OCI-LY1 (cell line): ENCODE data around the gene KIZ.

Experiments used
- H2AFZ ChIP-seq: fragments of 200-600 bp; sonication (generic), shearing (Covaris generic); 2 replicates; pipeline ENCODE4 v1.6.0; 2014; ENCODE audit warnings: antibody characterized with exemption, mild to moderate bottlenecking, low read length
- H3F3A ChIP-seq: fragments of 200-600 bp; sonication (generic), shearing (Covaris generic); 2 replicates; pipeline ENCODE4 v1.6.0; 2014; ENCODE audit warnings: mild to moderate bottlenecking, antibody characterized with exemption, low read length, moderate library complexity; ENCODE audit not compliant: insufficient read depth
- H3K27ac ChIP-seq: fragments of 200-600 bp; sonication (generic); 2 replicates; pipeline ENCODE4 v1.5.1; 2014; ENCODE audit warnings: low read length, mixed run types, mild to moderate bottlenecking, low read depth; ENCODE audit not compliant: poor library complexity, severe bottlenecking
- H3K27me3 ChIP-seq: fragments of 200-600 bp; sonication (generic); 2 replicates; pipeline ENCODE4 v1.6.0; 2014; ENCODE audit warnings: antibody characterized with exemption, mild to moderate bottlenecking, low read length, moderate library complexity; ENCODE audit not compliant: insufficient read depth
- H3K36me3 ChIP-seq: fragments of 200-600 bp; sonication (generic); 2 replicates; pipeline ENCODE4 v1.6.1; 2014; ENCODE audit warnings: mild to moderate bottlenecking, antibody characterized with exemption, low read length, moderate library complexity, mixed read lengths; ENCODE audit not compliant: insufficient read depth
- H3K4me1 ChIP-seq: fragments of 200-600 bp; sonication (generic); 2 replicates; pipeline ENCODE4 v1.5.1; 2014; ENCODE audit warnings: mild to moderate bottlenecking, low read length, moderate library complexity; ENCODE audit not compliant: insufficient read depth, severe bottlenecking
- H3K4me2 ChIP-seq: fragments of 200-600 bp; sonication (generic), shearing (Covaris generic); 2 replicates; pipeline ENCODE4 v1.6.1; 2014; ENCODE audit warnings: low read length
- H3K4me3 ChIP-seq: fragments of 200-600 bp; sonication (generic); 2 replicates; pipeline ENCODE4 v1.5.1; 2014; ENCODE audit warnings: low read length, low read depth, mild to moderate bottlenecking, mixed read lengths; ENCODE audit not compliant: poor library complexity, severe bottlenecking
- H3K79me2 ChIP-seq: fragments of 200-600 bp; shearing (Covaris generic); 2 replicates; pipeline ENCODE4 v1.6.1; 2016; ENCODE audit warnings: mixed run types, low read length, mixed read lengths; ENCODE audit not compliant: insufficient read depth
- H3K9ac ChIP-seq: fragments of 200-600 bp; sonication (generic), shearing (Covaris generic); 2 replicates; pipeline ENCODE4 v1.6.1; 2014; ENCODE audit warnings: mild to moderate bottlenecking, low read length, mixed read lengths
- H3K9me2 ChIP-seq: fragments of 200-600 bp; sonication (generic), shearing (Covaris generic); 2 replicates; pipeline ENCODE4 v1.6.1; 2014; ENCODE audit warnings: low read depth, mild to moderate bottlenecking, low read length, mixed read lengths
- H3K9me3 ChIP-seq: fragments of 200-600 bp; shearing (Covaris generic); 2 replicates; pipeline ENCODE4 v1.6.1; 2014; ENCODE audit warnings: low read length, mixed read lengths
- H4K20me1 ChIP-seq: fragments of 200-600 bp; sonication (generic), shearing (Covaris generic); 2 replicates; pipeline ENCODE4 v1.6.0; 2016; ENCODE audit warnings: mild to moderate bottlenecking, low read length; ENCODE audit not compliant: insufficient read depth
- CTCF ChIP-seq: fragments of 200-600 bp; sonication (generic), shearing (Covaris generic); IDR thresholded peaks from 2 replicates; pipeline ENCODE4 v1.5.1; 2017; ENCODE audit warnings: mild to moderate bottlenecking, antibody characterized with exemption, low read length, moderate library complexity, mixed read lengths
- EZH2 ChIP-seq: fragments of 200-600 bp; sonication (generic), shearing (Covaris generic); IDR thresholded peaks from 2 replicates; pipeline ENCODE4 v1.8.0; 2017; ENCODE audit warnings: borderline replicate concordance, mixed run types, mild to moderate bottlenecking, antibody characterized with exemption, low read length, moderate library complexity, mixed read lengths

The KIZ gene

GRCh38 chr20:21232546-21233280, 106.8 kb downstream of the KIZ start:
- Histone ChIP-seq H4K20me1 (no peaks in the 10 kb centered on the region), H3K27ac (no peak overlapping the region), H3K27me3 (no peaks in the 10 kb centered on the region), H3K4me3 (no peak overlapping the region), H3K4me2 (no peak overlapping the region), H3K79me2 (no peaks in the 10 kb centered on the region), H3K36me3 (peaks cover 10% of the 10 kb centered on the region; the same call in 1 of the 2 replicates), H2AFZ (no peak overlapping the region), H3K4me1 (peaks cover 14% of the 10 kb centered on the region), H3K9me3 (no peaks in the 10 kb centered on the region), H3F3A (no peaks in the 10 kb centered on the region), H3K9me2 (no peaks in the 10 kb centered on the region), H3K9ac (no peak overlapping the region)
- no peak for TF ChIP-seq EZH2
- no peak for TF ChIP-seq CTCF

- no peak overlapping the region for H3K4me2 ChIP-seq
- H3K27me3 ChIP-seq, result no peaks in the 10 kb centered on the region
- no peaks in the 10 kb centered on the region for H3K9me2 ChIP-seq
- no peak overlapping the region for H3K9ac ChIP-seq
- H3K36me3 ChIP-seq, result peaks cover 6% of the 10 kb centered on the region; the same call in 1 of the 2 replicates
- H3K27ac ChIP-seq, result no peak overlapping the region
- H3K4me3 ChIP-seq, result no peak overlapping the region
- TF ChIP-seq CTCF, result no peak
- TF ChIP-seq EZH2, result no peak
- H3K79me2 ChIP-seq, result no peaks in the 10 kb centered on the region
- no peaks in the 10 kb centered on the region for H3F3A ChIP-seq
- H2AFZ ChIP-seq, result no peak overlapping the region
- H3K4me1 ChIP-seq, result peaks cover 3% of the 10 kb centered on the region
- H3K9me3 ChIP-seq, result no peaks in the 10 kb centered on the region
- H4K20me1 ChIP-seq, result no peaks in the 10 kb centered on the region
Measured at GRCh38 chr20:21234324-21234723, 108.4 kb downstream of the KIZ start.

- H3K27me3 ChIP-seq, result no peaks in the 10 kb centered on the region
Measured at GRCh38 chr20:21234806-21235483, 109.1 kb downstream of the KIZ start.

More at GRCh38 chr20:21234806-21235483, 109.1 kb downstream of the KIZ start:
- no peak overlapping the region for H3K9ac ChIP-seq
- no peak overlapping the region for H3K27ac ChIP-seq
- no peaks in the 10 kb centered on the region for H3K9me2 ChIP-seq
- H4K20me1 ChIP-seq, result no peaks in the 10 kb centered on the region
- H3K9me3 ChIP-seq, result no peaks in the 10 kb centered on the region
- peaks cover 3% of the 10 kb centered on the region for H3K4me1 ChIP-seq
- TF ChIP-seq CTCF (no peak), EZH2 (no peak)
- H2AFZ ChIP-seq, result no peak overlapping the region
- no peak overlapping the region for H3K4me2 ChIP-seq
- H3K4me3 ChIP-seq, result no peak overlapping the region
- no peaks in the 10 kb centered on the region for H3F3A ChIP-seq
- no peaks in the 10 kb centered on the region for H3K79me2 ChIP-seq
- H3K36me3 ChIP-seq, result peaks cover 5% of the 10 kb centered on the region; the same call in 1 of the 2 replicates
